Heart left ventricle (tissue), 13 donors: Measurements from ENCODE around the gene TTC3.

Experiments
- POLR2A ChIP-seq, 2 donors: fragments of 450-650 bp; IDR thresholded peaks; one replicate each; pipeline ENCODE4 v1.6.1; 2017; ENCODE audit warnings: antibody characterized with exemption in 2 of 2, mild to moderate bottlenecking in 2 of 2, moderate library complexity in 2 of 2
- TF ChIP-seq, protein P1 (sequence below), 12 donors: fragments of 200-600 bp; sonication (generic) in 4 of 12; IDR thresholded peaks; one replicate each; pipeline versions ENCODE4 v1.5.0 to v1.8.0; 2018 to 2022; ENCODE audit warnings: antibody characterized with exemption in 12 of 12, mild to moderate bottlenecking in 5 of 12
- donor health status: ischemic (EF 13 %, LVEDD 7.1; RV severe dilation, severe dysfunction).
- donor health status: DM: no; HTN: yes; CAD: no.
- donor health status: DM: no; HTN: no; CAD: no.
- donor health status: ischemic (EF 25% LVEDD 6.9; RV normal size, moderate dysfunction).
- donor health status: ischemic (EF 25% LVEDD 5.7; RV mildly dilated, moderate dysfunction).
- donor health status: ischemic (EF 35%, LVEDD 5.7; RV mildly dilated, moderate dysfunction).
- donor health status: nonischemic (EF 11% LVEDD 7.7; RV severe dilation, severe dysfunction).
- donor health status: DM: yes; HTN: yes; CAD: no.
- donor health status: PGD.
- donor health status: ischemic (EF 29% LVEDD 5.4; RV normal size, mild dysfunction).
- donor health status: nonischemic (EF 23%, LVEDD 6.1; RV moderate dilation, normal function).

DNA sequence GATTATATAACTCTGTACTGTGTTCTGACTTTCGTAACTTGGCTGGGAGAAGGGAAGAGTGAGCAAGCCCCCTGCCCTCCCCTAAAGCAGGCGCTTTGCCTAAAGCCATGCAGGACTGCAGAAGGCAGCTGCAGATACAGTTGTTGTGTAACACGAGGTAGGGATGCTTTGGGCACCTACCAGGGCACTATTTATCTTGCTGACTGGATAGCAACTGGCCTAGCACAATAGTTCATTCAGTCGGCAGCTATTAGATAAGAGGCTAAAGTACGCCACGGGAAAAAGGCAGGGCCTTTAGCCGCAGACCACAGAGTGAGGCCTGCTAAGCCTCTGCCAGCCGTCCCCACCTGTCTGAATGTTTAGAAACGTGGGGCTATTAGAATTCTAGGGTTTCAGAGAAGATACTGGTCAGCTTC lies 80.9 kb downstream of the TTC3 start:
- TF ChIP-seq, protein P1, sequence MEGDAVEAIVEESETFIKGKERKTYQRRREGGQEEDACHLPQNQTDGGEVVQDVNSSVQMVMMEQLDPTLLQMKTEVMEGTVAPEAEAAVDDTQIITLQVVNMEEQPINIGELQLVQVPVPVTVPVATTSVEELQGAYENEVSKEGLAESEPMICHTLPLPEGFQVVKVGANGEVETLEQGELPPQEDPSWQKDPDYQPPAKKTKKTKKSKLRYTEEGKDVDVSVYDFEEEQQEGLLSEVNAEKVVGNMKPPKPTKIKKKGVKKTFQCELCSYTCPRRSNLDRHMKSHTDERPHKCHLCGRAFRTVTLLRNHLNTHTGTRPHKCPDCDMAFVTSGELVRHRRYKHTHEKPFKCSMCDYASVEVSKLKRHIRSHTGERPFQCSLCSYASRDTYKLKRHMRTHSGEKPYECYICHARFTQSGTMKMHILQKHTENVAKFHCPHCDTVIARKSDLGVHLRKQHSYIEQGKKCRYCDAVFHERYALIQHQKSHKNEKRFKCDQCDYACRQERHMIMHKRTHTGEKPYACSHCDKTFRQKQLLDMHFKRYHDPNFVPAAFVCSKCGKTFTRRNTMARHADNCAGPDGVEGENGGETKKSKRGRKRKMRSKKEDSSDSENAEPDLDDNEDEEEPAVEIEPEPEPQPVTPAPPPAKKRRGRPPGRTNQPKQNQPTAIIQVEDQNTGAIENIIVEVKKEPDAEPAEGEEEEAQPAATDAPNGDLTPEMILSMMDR (IDR thresholded peaks at IDR 0.05), result no peak
- no peak for TF ChIP-seq POLR2A (IDR thresholded peaks at IDR 0.05)
